ENCODE data around the gene CSNK1E. TPM values are rescaled to one million over a fixed set of nuclear protein-coding genes. Genes with fewer than 3 reads are reported as not detected.

CSNK1E gene
- total RNA-seq, 1 donor from 2014 or later: 197 TPM

- FAIRE-seq (no peak), DNase-seq (ENCODE audit: low spot score in 2 of 2) (no peak)
Observed at GRCh38 chr22:38309614-38310517, 7.4 kb downstream of the CSNK1E start.

DNA sequence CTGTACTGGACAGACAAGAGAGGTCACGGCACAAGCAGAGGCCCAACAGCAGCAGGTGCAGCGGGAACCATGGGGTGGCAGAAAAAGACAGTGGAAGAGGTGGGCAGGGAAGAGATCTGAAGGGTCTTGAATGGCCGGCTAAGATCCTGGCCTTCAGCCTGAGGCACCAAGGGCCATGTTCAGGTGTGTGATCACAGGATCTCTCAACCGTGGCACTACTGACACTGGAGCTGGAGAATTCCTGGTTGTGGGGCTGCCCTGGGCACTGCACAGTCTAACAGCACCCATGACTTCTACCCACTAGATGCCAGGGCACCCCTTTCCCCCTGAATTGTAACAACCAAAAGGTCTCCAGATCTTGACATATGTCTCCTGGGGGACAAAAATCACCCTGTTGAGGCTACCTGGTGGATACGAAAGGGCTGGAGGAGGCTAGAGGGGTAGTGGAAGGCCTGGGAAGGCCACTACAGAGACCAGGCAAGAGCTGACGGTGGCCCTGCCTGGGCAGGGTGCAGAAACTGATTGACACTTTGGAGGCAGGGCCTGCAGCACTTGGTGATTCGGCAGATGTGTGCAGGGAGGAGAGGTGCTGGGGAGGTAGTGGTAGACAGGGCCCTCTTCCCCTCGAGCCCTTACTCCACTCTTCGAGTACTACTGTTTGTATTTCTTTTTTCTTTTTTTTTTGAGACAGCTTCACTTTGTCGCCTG is 8.3 kb downstream of the CSNK1E start:
- no peak for FAIRE-seq
- DNase-seq (ENCODE audit: low spot score in 2 of 2): no peak

GRCh38 chr22:38305471-38306448 is 11.5 kb downstream of the CSNK1E start:
- FAIRE-seq (no peak), DNase-seq (ENCODE audit: low spot score in 2 of 2) (no peak)

GRCh38 chr22:38304526-38304925 is 12.7 kb downstream of the CSNK1E start:
- DNase-seq (ENCODE audit: low spot score in 2 of 2) (no peak), FAIRE-seq (no peak)

GRCh38 chr22:38303974-38304373 is 13.3 kb downstream of the CSNK1E start:
- no peak for DNase-seq (ENCODE audit: low spot score in 2 of 2)
- FAIRE-seq: no peak

DNA sequence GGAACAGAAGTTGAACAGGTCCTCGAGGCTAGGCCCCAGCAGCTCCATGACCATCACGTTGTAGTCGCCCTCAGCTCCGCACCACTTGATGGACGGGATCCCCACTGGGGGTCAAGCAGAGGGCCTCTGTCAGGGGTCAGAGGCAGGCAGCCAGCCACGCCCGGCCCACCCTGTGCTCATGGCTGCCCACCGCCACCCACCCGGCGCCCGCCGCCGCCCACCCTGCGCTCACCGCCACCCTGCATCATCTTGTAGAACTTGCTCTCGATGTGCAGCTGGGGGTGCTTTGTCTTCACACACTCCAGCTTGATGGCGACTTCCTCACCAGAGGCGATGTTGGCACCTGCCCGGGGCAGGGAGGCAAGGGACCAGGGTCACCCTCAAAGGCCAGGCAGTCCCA is 14.3 kb downstream of the CSNK1E start:
- FAIRE-seq: no peak
- DNase-seq (ENCODE audit: low spot score in 2 of 2): no peak

DNA sequence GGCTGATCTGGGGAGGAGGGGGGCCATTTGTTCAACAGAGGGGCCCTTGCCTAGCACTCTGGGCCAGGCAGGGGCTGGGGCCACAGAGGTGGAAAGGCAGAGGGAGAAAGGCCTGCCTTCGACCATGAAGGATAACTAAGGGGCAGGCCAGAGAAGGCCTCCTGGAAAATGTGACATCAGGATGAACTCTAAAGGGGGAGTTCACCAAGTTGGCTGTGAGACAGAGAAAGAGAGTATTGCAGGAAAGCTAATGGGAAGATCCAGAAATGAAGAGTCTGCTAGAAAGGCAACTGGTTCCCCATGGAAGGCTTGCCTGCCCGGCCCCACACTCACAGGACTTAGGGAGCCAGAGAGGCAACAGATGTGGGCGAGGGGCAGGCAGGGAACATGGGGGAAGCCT is 16.3 kb downstream of the CSNK1E start:
- no peak for FAIRE-seq
- no peak for DNase-seq (ENCODE audit: low spot score in 2 of 2)

GRCh38 chr22:38300197-38300945 is 16.9 kb downstream of the CSNK1E start:
- FAIRE-seq (no peak), DNase-seq (ENCODE audit: low spot score in 2 of 2) (no peak)

DNA sequence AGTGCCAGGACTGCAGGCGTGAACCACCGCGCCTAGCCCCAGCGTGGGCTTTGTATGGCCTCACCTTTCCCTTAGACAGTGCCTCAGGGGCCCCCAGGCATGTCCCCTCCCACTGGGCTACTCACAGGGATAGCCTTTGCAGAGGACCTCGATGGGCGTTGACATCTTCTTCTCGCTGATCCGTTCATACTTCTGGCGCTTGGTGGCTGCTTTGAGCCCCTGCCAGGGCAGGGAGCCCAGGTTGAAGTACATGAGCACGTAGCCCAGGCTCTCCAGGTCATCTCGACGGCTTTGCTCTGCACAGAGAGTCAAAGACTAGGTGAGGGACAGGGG is 17.5 kb downstream of the CSNK1E start:
- DNase-seq (ENCODE audit: low spot score in 2 of 2): no peak
- no peak for FAIRE-seq

DNA sequence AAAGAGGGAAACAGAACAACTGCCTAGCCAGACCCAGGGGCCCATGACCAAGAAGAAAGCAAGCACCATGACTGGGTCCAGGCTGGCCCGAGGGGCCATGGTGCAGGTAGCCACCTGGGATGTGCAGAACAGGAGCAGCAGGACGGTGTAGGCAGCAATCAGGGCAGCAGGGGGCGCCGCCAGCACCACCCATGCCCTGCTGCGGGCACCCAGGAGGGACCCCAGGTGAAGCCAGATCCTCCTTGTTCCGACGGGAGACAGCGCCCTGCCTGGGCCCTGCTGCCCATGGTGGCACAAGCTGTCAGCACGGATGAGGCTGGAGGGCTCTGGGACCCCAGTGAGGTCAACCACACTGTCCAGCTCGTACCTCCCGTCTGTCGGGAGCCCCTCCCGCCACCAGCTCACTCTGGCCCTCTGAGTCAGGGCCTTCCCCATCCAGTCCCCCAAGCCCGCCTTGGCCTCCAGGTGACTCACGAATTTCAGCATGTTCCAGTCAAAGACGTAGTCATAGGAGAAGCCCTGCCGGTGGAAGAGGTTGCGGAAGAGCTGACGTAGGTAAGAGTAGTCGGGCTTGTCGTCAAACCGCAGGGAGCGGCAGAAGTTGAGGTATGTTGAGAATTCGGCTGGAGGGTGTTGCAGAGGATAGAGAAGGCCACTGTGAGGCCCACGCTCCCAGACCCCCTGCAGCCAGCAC is 18.8 kb downstream of the CSNK1E start:
- DNase-seq (ENCODE audit: low spot score in 2 of 2) (no peak), FAIRE-seq (no peak)

- DNase-seq (ENCODE audit: low spot score in 2 of 2): no peak
- no peak for FAIRE-seq
Observed at GRCh38 chr22:38296372-38296771, 20.9 kb downstream of the CSNK1E start.

GRCh38 chr22:38295863-38296262 is 21.4 kb downstream of the CSNK1E start:
- DNase-seq (ENCODE audit: low spot score in 2 of 2) (no peak), FAIRE-seq (no peak)

- DNase-seq (ENCODE audit: low spot score in 2 of 2) (no peak), FAIRE-seq (no peak)
Observed at GRCh38 chr22:38295339-38295738, 21.9 kb downstream of the CSNK1E start.

DNA sequence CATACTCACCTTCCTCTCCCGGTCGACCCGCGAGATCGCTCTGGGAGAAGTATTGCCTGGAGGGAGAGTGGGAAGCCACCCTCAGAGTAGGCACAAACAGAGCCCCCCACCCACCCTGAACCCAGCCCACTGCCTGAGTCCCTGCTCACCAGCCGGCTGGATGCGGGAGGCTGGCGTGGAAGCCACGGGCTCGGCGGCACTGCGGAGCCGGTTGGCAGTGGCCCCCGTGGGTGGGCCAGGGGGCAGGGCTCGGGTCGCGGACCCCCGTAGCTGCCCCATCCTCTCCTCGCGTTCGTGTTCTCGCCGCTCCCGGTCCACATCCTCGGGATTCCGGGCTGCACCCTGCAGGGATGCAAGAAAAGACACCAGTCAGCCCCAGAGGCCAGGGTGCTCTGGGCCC is 23.0 kb downstream of the CSNK1E start:
- no peak for FAIRE-seq
- DNase-seq (ENCODE audit: low spot score in 2 of 2): no peak

GRCh38 chr22:38292694-38293093 is 24.5 kb downstream of the CSNK1E start:
- FAIRE-seq (no peak), DNase-seq (ENCODE audit: low spot score in 2 of 2) (no peak)

DNA sequence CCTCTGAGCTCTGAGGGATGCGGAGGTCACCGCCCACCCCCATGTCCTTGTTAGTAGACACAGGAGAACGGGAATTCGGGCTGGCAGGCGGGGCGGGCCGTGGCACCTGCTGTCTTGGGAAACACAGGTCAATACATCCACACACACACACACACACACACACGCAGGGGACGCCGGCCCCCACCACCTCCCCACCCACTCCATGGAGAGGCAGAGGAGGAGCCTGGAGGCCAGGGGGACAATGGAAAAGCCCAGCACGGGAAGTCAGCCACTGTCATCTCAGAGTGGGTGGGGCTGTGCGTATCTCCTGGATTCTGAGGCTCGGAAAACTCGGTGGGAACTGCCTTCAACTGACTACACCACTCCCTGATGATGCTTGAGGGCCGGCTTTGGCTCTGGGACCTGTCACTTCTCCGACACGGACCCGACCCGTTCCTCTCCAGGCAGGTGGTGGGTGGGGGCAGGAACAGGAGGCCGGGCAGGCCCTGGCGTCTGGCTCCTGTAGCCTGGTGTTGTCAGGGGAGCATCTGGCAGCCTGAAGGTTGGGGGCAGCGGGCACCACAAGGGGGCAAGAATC is 25.9 kb downstream of the CSNK1E start:
- no peak for DNase-seq (ENCODE audit: low spot score in 2 of 2)
- FAIRE-seq: no peak

DNA sequence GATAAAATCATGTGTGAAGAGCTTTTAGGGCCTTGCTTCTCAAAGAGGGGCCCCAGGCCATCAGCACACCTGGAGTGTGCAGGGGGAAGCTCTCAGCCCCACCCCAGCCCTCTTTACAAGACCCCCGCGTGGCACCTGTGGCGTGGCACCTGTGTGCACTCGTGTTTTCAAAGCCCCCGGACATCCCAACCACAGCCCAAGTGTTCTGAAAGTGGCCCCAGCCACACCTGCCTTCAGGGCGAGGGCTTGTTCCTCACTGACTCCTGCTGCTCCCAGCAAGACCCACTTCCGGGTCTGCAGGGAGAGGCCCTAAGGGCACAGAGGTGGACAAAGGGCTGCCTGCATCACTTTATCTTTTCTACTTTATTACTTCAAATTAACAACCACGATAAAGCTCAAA is 26.9 kb downstream of the CSNK1E start:
- no peak for FAIRE-seq

DNA sequence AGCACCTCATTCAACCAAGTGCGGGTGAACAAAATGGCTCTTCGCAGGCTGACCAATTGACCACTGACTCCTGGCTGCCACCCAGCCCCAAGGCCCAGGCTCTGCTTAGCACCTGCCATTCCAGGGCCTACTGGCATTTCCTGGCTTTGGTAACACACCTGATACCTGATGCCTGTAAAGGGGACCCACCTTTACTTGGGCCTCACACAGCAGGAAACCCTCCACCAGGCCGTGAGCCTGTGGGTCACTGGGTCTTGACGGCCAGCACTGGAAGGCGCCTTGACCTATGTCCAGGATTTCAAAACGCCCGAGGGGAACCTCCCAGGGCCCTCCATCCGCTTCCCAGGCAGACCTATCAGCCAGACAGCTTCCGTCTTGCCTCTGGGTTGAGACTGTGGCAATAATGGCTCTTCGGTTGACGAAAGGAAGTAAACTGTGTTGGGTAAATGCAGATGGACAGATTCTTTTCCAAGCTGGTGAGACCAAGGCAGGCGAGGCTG is 27.6 kb downstream of the CSNK1E start:
- DNase-seq (ENCODE audit: low spot score in 2 of 2): no peak
- no peak for FAIRE-seq

More for the DNA sequence above, 26.9 kb downstream of the CSNK1E start:
- DNase-seq (ENCODE audit: low spot score in 2 of 2): no peak
